ENCODE data around the gene CHIT1.
"Not testable (repeated sequence)": the region's sequence is repeated elsewhere in the genome, so short reads cannot be mapped to it uniquely, and the experiment has no call there.

CHIT1 gene

DNA sequence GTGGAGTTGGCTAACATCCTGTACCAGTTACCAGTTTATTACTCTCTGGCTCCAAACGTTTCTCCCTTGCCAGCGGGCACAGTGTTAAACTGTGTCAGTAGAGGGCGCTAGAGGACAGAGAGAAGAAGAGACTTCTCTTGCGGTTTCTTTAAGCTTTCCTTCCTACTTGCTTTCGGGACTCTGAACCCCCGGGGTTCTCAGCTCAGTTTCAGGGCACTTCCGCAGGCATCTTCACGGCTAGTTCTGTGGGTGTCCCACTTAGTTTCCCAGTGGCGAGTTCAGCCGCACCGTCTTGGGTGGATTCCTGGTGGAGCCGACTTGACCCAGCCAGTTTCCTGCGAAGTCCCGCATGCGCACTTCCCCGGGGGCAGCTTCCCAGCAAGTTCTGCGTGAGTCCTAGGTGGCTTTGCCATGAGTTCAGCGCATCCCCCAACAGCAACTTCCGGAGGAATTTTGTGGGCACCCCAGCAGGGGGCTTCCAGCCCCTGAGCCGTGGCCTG lies 37.9 kb upstream of the CHIT1 start:
- POLR2A ChIA-PET (ENCODE audit: low non-redundant PET) = no interaction called here
- peak; percentile 74 for DNase-seq (ENCODE audit: low spot score)
- H3K27ac ChIP-seq = peak overlapping the region; percentile 63
- TF ChIP-seq CTCF (conservative IDR thresholded peaks at IDR 0.05; ENCODE audit: low read depth) = peak; percentile 94
- CTCF ChIA-PET = interaction anchor here (0.6 to 7.3 kb wide), 113 partner anchors 10 to 1507 kb away, joined by 3 to 291 read pairs (median 4); partner anchors contain the start of genes BTG2, CHI3L1, MYBPH and MYOG

DNA sequence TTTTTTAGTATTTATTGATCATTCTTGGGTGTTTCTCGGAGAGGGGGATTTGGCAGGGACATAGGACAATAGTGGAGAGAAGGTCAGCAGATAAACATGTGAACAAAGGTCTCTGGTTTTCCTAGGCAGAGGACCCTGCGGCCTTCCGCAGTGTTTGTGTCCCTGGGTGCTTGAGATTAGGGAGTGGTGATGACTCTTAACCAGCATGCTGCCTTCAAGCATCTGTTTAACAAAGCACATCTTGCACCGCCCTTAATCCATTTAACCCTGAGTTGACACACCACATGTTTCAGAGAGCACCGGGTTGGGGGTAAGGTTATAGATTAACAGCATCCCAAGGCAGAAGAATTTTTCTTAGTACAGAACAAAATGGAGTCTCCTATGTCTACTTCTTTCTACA lies 36.7 kb upstream of the CHIT1 start:
- CTCF ChIA-PET = interaction anchor here (0.7 to 7.3 kb wide), 5 partner anchors 60 to 232 kb away, joined by 5 to 291 read pairs (median 11); no protein-coding TSS in a partner anchor
- H3K27ac ChIP-seq = not testable (repeated sequence)

GRCh38 chr1:203265541-203265940 lies 36.1 kb upstream of the CHIT1 start:
- CTCF ChIA-PET = interaction anchor here (0.6 to 0.9 kb wide), 3 partner anchors 73 to 1099 kb away, joined by 3 to 5 read pairs (median 3); no protein-coding TSS in a partner anchor
- no peak overlapping the region for H3K27ac ChIP-seq
- DNase-seq (ENCODE audit: low spot score) = no peak
- POLR2A ChIA-PET (ENCODE audit: low non-redundant PET) = no interaction called here
- no peak for TF ChIP-seq CTCF (conservative IDR thresholded peaks at IDR 0.05; ENCODE audit: low read depth)

More for the DNA sequence above, 36.7 kb upstream of the CHIT1 start:
- POLR2A ChIA-PET (ENCODE audit: low non-redundant PET); DNase-seq (ENCODE audit: low spot score): not testable (repeated sequence)

- CTCF ChIA-PET = interaction anchor here (0.6 to 1.1 kb wide), 6 partner anchors 9 to 745 kb away, joined by 3 to 5 read pairs (median 3); no protein-coding TSS in a partner anchor
- TF ChIP-seq CTCF (conservative IDR thresholded peaks at IDR 0.05; ENCODE audit: low read depth) = no peak
- POLR2A ChIA-PET (ENCODE audit: low non-redundant PET) = interaction anchor here (0.7 kb wide), 1 partner anchor 187 kb away, joined by 3 read pairs; no protein-coding TSS in a partner anchor
- H3K27ac ChIP-seq = 0 out of 2 replicates have a peak overlapping the region, but pooled peaks have one; percentile 9
- no peak for DNase-seq (ENCODE audit: low spot score)
Measured at GRCh38 chr1:203264052-203264501, 34.6 kb upstream of the CHIT1 start.

DNA sequence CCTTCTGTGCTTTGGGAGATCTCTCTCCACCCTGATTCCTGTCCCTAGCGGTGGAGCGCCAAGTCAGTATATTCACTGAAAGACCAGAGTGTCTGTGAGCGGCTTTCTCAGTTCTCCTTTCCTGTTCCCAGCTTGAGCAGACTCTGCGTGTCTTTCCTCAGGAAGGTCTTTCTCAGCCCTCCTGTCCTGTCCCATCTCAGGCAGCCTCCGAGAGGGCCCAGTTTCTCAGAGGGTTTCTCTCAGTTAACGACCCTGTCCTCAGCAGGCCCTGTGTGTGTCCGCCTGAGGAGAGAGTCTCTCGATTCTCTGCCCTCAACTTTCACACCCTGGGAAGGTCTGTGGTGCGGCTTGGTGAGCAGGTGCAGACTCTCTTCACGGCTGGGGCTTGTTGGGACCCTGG lies 34.0 kb upstream of the CHIT1 start:
- no peak overlapping the region for H3K27ac ChIP-seq
- CTCF ChIA-PET = interaction anchor here (1.1 kb wide), 1 partner anchor 9 kb away, joined by 3 read pairs; no protein-coding TSS in a partner anchor
- no peak for DNase-seq (ENCODE audit: low spot score)
- TF ChIP-seq CTCF (conservative IDR thresholded peaks at IDR 0.05; ENCODE audit: low read depth) = no peak
- POLR2A ChIA-PET (ENCODE audit: low non-redundant PET) = no interaction called here

GRCh38 chr1:203256636-203257035 lies 27.2 kb upstream of the CHIT1 start:
- POLR2A ChIA-PET (ENCODE audit: low non-redundant PET); H3K27ac ChIP-seq; DNase-seq (ENCODE audit: low spot score): not testable (repeated sequence)
- CTCF ChIA-PET = interaction anchor here (0.7 to 2.1 kb wide), 2 partner anchors 11 to 13 kb away, joined by 3 to 10 read pairs; no protein-coding TSS in a partner anchor

DNA sequence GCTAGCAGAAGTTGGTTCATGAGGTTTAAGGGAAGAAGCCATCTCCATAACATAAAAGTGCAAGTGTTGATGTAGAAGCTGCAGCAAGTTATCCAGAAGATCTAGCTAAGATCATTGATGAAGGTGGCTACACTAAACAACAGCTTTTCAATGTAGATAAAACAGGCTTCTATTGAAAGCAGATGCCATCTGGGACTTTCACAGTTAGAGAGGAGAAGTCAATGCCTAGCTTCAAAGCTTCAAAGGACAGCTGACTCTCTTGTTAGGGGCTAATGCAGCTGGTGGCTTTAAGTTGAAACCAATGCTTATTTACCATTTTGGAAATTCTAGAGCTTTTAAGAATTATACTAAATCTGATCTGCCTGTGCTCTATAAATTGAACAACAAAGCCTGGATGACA lies 25.3 kb upstream of the CHIT1 start:
- H3K27ac ChIP-seq; DNase-seq (ENCODE audit: low spot score); POLR2A ChIA-PET (ENCODE audit: low non-redundant PET): not testable (repeated sequence)
- CTCF ChIA-PET = interaction anchor here (0.6 to 1.6 kb wide), 5 partner anchors 10 to 216 kb away, joined by 3 to 9 read pairs (median 3); no protein-coding TSS in a partner anchor

- ChIA-PET CTCF (interaction anchor here (0.6 to 4.1 kb wide), 3 partner anchors 15 to 80 kb away, joined by 3 to 32 read pairs (median 5); no protein-coding TSS in a partner anchor), POLR2A (ENCODE audit: low non-redundant PET) (no interaction called here)
- DNase-seq (ENCODE audit: low spot score) = no peak
- TF ChIP-seq CTCF (conservative IDR thresholded peaks at IDR 0.05; ENCODE audit: low read depth) = no peak
- H3K27ac ChIP-seq = no peak overlapping the region
Measured at GRCh38 chr1:203252678-203253077, 23.2 kb upstream of the CHIT1 start.

All from RWPE1 (cell line).